Erythroblast (primary cell): ENCODE results near the gene ZNF860.

Experiments used
- GATA1 ChIP-seq: IDR thresholded peaks from 2 replicates; pipeline ENCODE4 v1.6.1; 2011; ENCODE audit warnings: low read depth, mild to moderate bottlenecking, control low read depth, low read length, moderate library complexity
- POLR2A ChIP-seq: IDR thresholded peaks from 2 replicates; pipeline ENCODE4 v1.6.1; 2011; ENCODE audit warnings: mild to moderate bottlenecking, low read length

- TF ChIP-seq POLR2A, result no peak
- TF ChIP-seq GATA1, result no peak
These were observed 14.6 kb downstream of the ZNF860 start for GRCh38 chr3:31996195-31996594.
